Measurements from ENCODE around the gene RNF150.

The RNF150 gene

GRCh38 chr4:140952717-140953116 lies 180.6 kb downstream of the RNF150 start:
- DNase-seq (ENCODE audit: low read depth, low spot score), result no peak
- no CpG with 5 or more reads among the region's 3 CpGs for WGBS (ENCODE audit: insufficient coverage, insufficient read length)
- Histone ChIP-seq H3K27me3 (ENCODE audit: control insufficient read depth, insufficient read depth, low read length) (no peaks in the 10 kb centered on the region), H3K27ac (ENCODE audit: low read length) (no peak overlapping the region), H3K4me3 (ENCODE audit: low read length) (no peak overlapping the region), H3K36me3 (ENCODE audit: control insufficient read depth, insufficient read depth, low read length) (no peaks in the 10 kb centered on the region), H3K9me3 (ENCODE audit: control insufficient read depth, insufficient read depth, low read length) (no peaks in the 10 kb centered on the region), H3K4me1 (ENCODE audit: control insufficient read depth, insufficient read depth, low read length) (no peaks in the 10 kb centered on the region; the same call in 1 of the 2 replicates)

GRCh38 chr4:140947506-140947905 lies 185.8 kb downstream of the RNF150 start:
- no peak for DNase-seq (ENCODE audit: low read depth, low spot score)
- WGBS (ENCODE audit: insufficient coverage, insufficient read length), result no CpG with 5 or more reads among the region's 7 CpGs
- H3K4me3 ChIP-seq (ENCODE audit: low read length), result no peak overlapping the region
- H3K36me3 ChIP-seq (ENCODE audit: control insufficient read depth, insufficient read depth, low read length), result no peaks in the 10 kb centered on the region
- H3K9me3 ChIP-seq (ENCODE audit: control insufficient read depth, insufficient read depth, low read length), result no peaks in the 10 kb centered on the region
- no peaks in the 10 kb centered on the region for H3K4me1 ChIP-seq (ENCODE audit: control insufficient read depth, insufficient read depth, low read length)
- H3K27me3 ChIP-seq (ENCODE audit: control insufficient read depth, insufficient read depth, low read length), result no peaks in the 10 kb centered on the region
- H3K27ac ChIP-seq (ENCODE audit: low read length), result no peak overlapping the region

GRCh38 chr4:140945106-140945505 lies 188.2 kb downstream of the RNF150 start:
- H3K27ac ChIP-seq (ENCODE audit: low read length), result no peak overlapping the region
- no CpG with 5 or more reads among the region's 2 CpGs for WGBS (ENCODE audit: insufficient coverage, insufficient read length)
- no peaks in the 10 kb centered on the region for H3K4me1 ChIP-seq (ENCODE audit: control insufficient read depth, insufficient read depth, low read length)
- H3K27me3 ChIP-seq (ENCODE audit: control insufficient read depth, insufficient read depth, low read length), result no peaks in the 10 kb centered on the region
- DNase-seq (ENCODE audit: low read depth, low spot score), result no peak
- no peak overlapping the region for H3K4me3 ChIP-seq (ENCODE audit: low read length)
- H3K9me3 ChIP-seq (ENCODE audit: control insufficient read depth, insufficient read depth, low read length), result no peaks in the 10 kb centered on the region
- H3K36me3 ChIP-seq (ENCODE audit: control insufficient read depth, insufficient read depth, low read length), result no peaks in the 10 kb centered on the region

- Histone ChIP-seq H3K4me1 (ENCODE audit: control insufficient read depth, insufficient read depth, low read length) (no peaks in the 10 kb centered on the region), H3K9me3 (ENCODE audit: control insufficient read depth, insufficient read depth, low read length) (no peaks in the 10 kb centered on the region), H3K4me3 (ENCODE audit: low read length) (no peak overlapping the region), H3K27me3 (ENCODE audit: control insufficient read depth, insufficient read depth, low read length) (no peaks in the 10 kb centered on the region), H3K27ac (ENCODE audit: low read length) (no peak overlapping the region), H3K36me3 (ENCODE audit: control insufficient read depth, insufficient read depth, low read length) (no peaks in the 10 kb centered on the region)
- no CpG with 5 or more reads among the region's 2 CpGs for WGBS (ENCODE audit: insufficient coverage, insufficient read length)
- no peak for DNase-seq (ENCODE audit: low read depth, low spot score)
Measured at GRCh38 chr4:140944572-140944971, 188.7 kb downstream of the RNF150 start.

- H3K27me3 ChIP-seq (ENCODE audit: control insufficient read depth, insufficient read depth, low read length), result no peaks in the 10 kb centered on the region
- H3K9me3 ChIP-seq (ENCODE audit: control insufficient read depth, insufficient read depth, low read length), result no peaks in the 10 kb centered on the region
- no CpG with 5 or more reads among the region's 2 CpGs for WGBS (ENCODE audit: insufficient coverage, insufficient read length)
- no peaks in the 10 kb centered on the region for H3K36me3 ChIP-seq (ENCODE audit: control insufficient read depth, insufficient read depth, low read length)
- H3K4me1 ChIP-seq (ENCODE audit: control insufficient read depth, insufficient read depth, low read length), result no peaks in the 10 kb centered on the region
- no peak overlapping the region for H3K27ac ChIP-seq (ENCODE audit: low read length)
- no peak for DNase-seq (ENCODE audit: low read depth, low spot score)
- H3K4me3 ChIP-seq (ENCODE audit: low read length), result no peak overlapping the region
Measured at GRCh38 chr4:140944199-140944515, 189.1 kb downstream of the RNF150 start.

GRCh38 chr4:140943486-140944198 lies 189.6 kb downstream of the RNF150 start:
- no peaks in the 10 kb centered on the region for H3K27me3 ChIP-seq (ENCODE audit: control insufficient read depth, insufficient read depth, low read length)
- no peak for DNase-seq (ENCODE audit: low read depth, low spot score)
- no peaks in the 10 kb centered on the region for H3K36me3 ChIP-seq (ENCODE audit: control insufficient read depth, insufficient read depth, low read length)
- no peak overlapping the region for H3K4me3 ChIP-seq (ENCODE audit: low read length)
- no peak overlapping the region for H3K27ac ChIP-seq (ENCODE audit: low read length)
- no peaks in the 10 kb centered on the region for H3K9me3 ChIP-seq (ENCODE audit: control insufficient read depth, insufficient read depth, low read length)
- H3K4me1 ChIP-seq (ENCODE audit: control insufficient read depth, insufficient read depth, low read length), result no peaks in the 10 kb centered on the region
- 100% methylated on average over 1 of the region's 3 CpGs for WGBS (ENCODE audit: insufficient coverage, insufficient read length)

GRCh38 chr4:140940589-140940988 lies 192.7 kb downstream of the RNF150 start:
- Histone ChIP-seq H3K4me3 (ENCODE audit: low read length) (no peak overlapping the region), H3K4me1 (ENCODE audit: control insufficient read depth, insufficient read depth, low read length) (no peaks in the 10 kb centered on the region), H3K27ac (ENCODE audit: low read length) (no peak overlapping the region), H3K36me3 (ENCODE audit: control insufficient read depth, insufficient read depth, low read length) (no peaks in the 10 kb centered on the region), H3K27me3 (ENCODE audit: control insufficient read depth, insufficient read depth, low read length) (no peaks in the 10 kb centered on the region), H3K9me3 (ENCODE audit: control insufficient read depth, insufficient read depth, low read length) (no peaks in the 10 kb centered on the region)
- DNase-seq (ENCODE audit: low read depth, low spot score), result no peak
- no CpG with 5 or more reads among the region's 2 CpGs for WGBS (ENCODE audit: insufficient coverage, insufficient read length)

GRCh38 chr4:140937866-140938265 lies 195.4 kb downstream of the RNF150 start:
- no CpG with 5 or more reads among the region's 6 CpGs for WGBS (ENCODE audit: insufficient coverage, insufficient read length)
- no peak overlapping the region for H3K27ac ChIP-seq (ENCODE audit: low read length)
- H3K9me3 ChIP-seq (ENCODE audit: control insufficient read depth, insufficient read depth, low read length), result no peaks in the 10 kb centered on the region
- no peaks in the 10 kb centered on the region for H3K4me1 ChIP-seq (ENCODE audit: control insufficient read depth, insufficient read depth, low read length)
- no peak for DNase-seq (ENCODE audit: low read depth, low spot score)
- H3K27me3 ChIP-seq (ENCODE audit: control insufficient read depth, insufficient read depth, low read length), result no peaks in the 10 kb centered on the region
- H3K36me3 ChIP-seq (ENCODE audit: control insufficient read depth, insufficient read depth, low read length), result no peaks in the 10 kb centered on the region
- no peak overlapping the region for H3K4me3 ChIP-seq (ENCODE audit: low read length)

GRCh38 chr4:140935254-140935653 lies 198.0 kb downstream of the RNF150 start:
- no peaks in the 10 kb centered on the region for H3K9me3 ChIP-seq (ENCODE audit: control insufficient read depth, insufficient read depth, low read length)
- DNase-seq (ENCODE audit: low read depth, low spot score), result no peak
- whole genome bisulfite sequencing (ENCODE audit: insufficient coverage, insufficient read length), result no CpG with 5 or more reads among the region's 4 CpGs
- H3K36me3 ChIP-seq (ENCODE audit: control insufficient read depth, insufficient read depth, low read length), result no peaks in the 10 kb centered on the region
- H3K27me3 ChIP-seq (ENCODE audit: control insufficient read depth, insufficient read depth, low read length), result no peaks in the 10 kb centered on the region
- no peak overlapping the region for H3K4me3 ChIP-seq (ENCODE audit: low read length)
- no peak overlapping the region for H3K27ac ChIP-seq (ENCODE audit: low read length)
- no peaks in the 10 kb centered on the region for H3K4me1 ChIP-seq (ENCODE audit: control insufficient read depth, insufficient read depth, low read length)

- Histone ChIP-seq H3K9me3 (ENCODE audit: control insufficient read depth, insufficient read depth, low read length) (no peaks in the 10 kb centered on the region), H3K27ac (ENCODE audit: low read length) (no peak overlapping the region), H3K4me1 (ENCODE audit: control insufficient read depth, insufficient read depth, low read length) (no peaks in the 10 kb centered on the region), H3K27me3 (ENCODE audit: control insufficient read depth, insufficient read depth, low read length) (no peaks in the 10 kb centered on the region), H3K36me3 (ENCODE audit: control insufficient read depth, insufficient read depth, low read length) (no peaks in the 10 kb centered on the region), H3K4me3 (ENCODE audit: low read length) (no peak overlapping the region)
- WGBS (ENCODE audit: insufficient coverage, insufficient read length), result no CpG with 5 or more reads among the region's 2 CpGs
- DNase-seq (ENCODE audit: low read depth, low spot score), result no peak
Measured at GRCh38 chr4:140932501-140933045, 200.7 kb downstream of the RNF150 start.

GRCh38 chr4:140931911-140932310 lies 201.4 kb downstream of the RNF150 start:
- Histone ChIP-seq H3K27ac (ENCODE audit: low read length) (no peak overlapping the region), H3K9me3 (ENCODE audit: control insufficient read depth, insufficient read depth, low read length) (no peaks in the 10 kb centered on the region), H3K27me3 (ENCODE audit: control insufficient read depth, insufficient read depth, low read length) (no peaks in the 10 kb centered on the region), H3K4me3 (ENCODE audit: low read length) (no peak overlapping the region), H3K36me3 (ENCODE audit: control insufficient read depth, insufficient read depth, low read length) (no peaks in the 10 kb centered on the region), H3K4me1 (ENCODE audit: control insufficient read depth, insufficient read depth, low read length) (no peaks in the 10 kb centered on the region)
- DNase-seq (ENCODE audit: low read depth, low spot score), result no peak
- no CpG with 5 or more reads among the region's 2 CpGs for WGBS (ENCODE audit: insufficient coverage, insufficient read length)

All from iPS DF 6.9 (cell line).